ENCODE results near the gene TATDN2.

The TATDN2 gene

GRCh38 chr3:10315101-10315500 lies 66.8 kb downstream of the TATDN2 start:
- DNase-seq (ENCODE audit: low read depth in 3 of 3, low spot score in 1 of 3), result no peak

- DNase-seq (ENCODE audit: low read depth in 3 of 3, low spot score in 1 of 3), result no peak
Observed at GRCh38 chr3:10315771-10316344, 67.6 kb downstream of the TATDN2 start.

- no peak for DNase-seq (ENCODE audit: low read depth in 3 of 3, low spot score in 1 of 3)
Observed at GRCh38 chr3:10317311-10317960, 69.2 kb downstream of the TATDN2 start.

GRCh38 chr3:10317961-10318350 lies 69.7 kb downstream of the TATDN2 start:
- no peak for DNase-seq (ENCODE audit: low read depth in 3 of 3, low spot score in 1 of 3)

GRCh38 chr3:10319251-10319650 lies 71.0 kb downstream of the TATDN2 start:
- DNase-seq (ENCODE audit: low read depth in 3 of 3, low spot score in 1 of 3), result no peak

- DNase-seq (ENCODE audit: low read depth in 3 of 3, low spot score in 1 of 3), result no peak
Observed at GRCh38 chr3:10319804-10320203, 71.5 kb downstream of the TATDN2 start.

- DNase-seq (ENCODE audit: low read depth in 3 of 3, low spot score in 1 of 3), result no peak
Observed at GRCh38 chr3:10320320-10320677, 72.0 kb downstream of the TATDN2 start.

GRCh38 chr3:10321630-10322351 lies 73.5 kb downstream of the TATDN2 start:
- no peak for DNase-seq (ENCODE audit: low read depth in 3 of 3, low spot score in 1 of 3)

- no peak for DNase-seq (ENCODE audit: low read depth in 3 of 3, low spot score in 1 of 3)
Observed at GRCh38 chr3:10322352-10322710, 74.1 kb downstream of the TATDN2 start.

GRCh38 chr3:10327592-10327991 lies 79.3 kb downstream of the TATDN2 start:
- no peak for DNase-seq (ENCODE audit: low read depth in 3 of 3, low spot score in 1 of 3)

- no peak for DNase-seq (ENCODE audit: low read depth in 3 of 3, low spot score in 1 of 3)
Observed at GRCh38 chr3:10328460-10329071, 80.3 kb downstream of the TATDN2 start.

- DNase-seq (ENCODE audit: low read depth in 3 of 3, low spot score in 1 of 3), result no peak
Observed at GRCh38 chr3:10329495-10330015, 81.3 kb downstream of the TATDN2 start.

- DNase-seq (ENCODE audit: low read depth in 3 of 3, low spot score in 1 of 3), result no peak
Observed at GRCh38 chr3:10330319-10330718, 82.1 kb downstream of the TATDN2 start.

All from stimulated activated CD4-positive, alpha-beta T cell treated with anti-CD3 and anti-CD28 coated beads, TNF-alpha, amount 100 ng/mL, for 1 hour (primary cell).